Tibial artery (tissue), 4 donors: Measurements from ENCODE around the gene BNIP5.

Experiments used
- DNase-seq, 2 donors: peaks; one replicate each; pipeline ENCODE4 v3.0.0-alpha.2; 2019
- H3K27ac ChIP-seq, 2 donors: fragments of 200-600 bp; sonication (generic) in 1 of 2; 1 replicate in 1 of 2; 2 replicates in 1 of 2; pipeline ENCODE4 v1.5.1; 2018 to 2019; ENCODE audit warnings: mild to moderate bottlenecking in 1 of 2
- H3K27me3 ChIP-seq, 2 donors: fragments of 200-600 bp; sonication (generic) in 1 of 2; one replicate each; pipeline versions ENCODE4 v1.5.1 to v1.6.0; 2016 to 2019
- H3K36me3 ChIP-seq, 3 donors: fragments of 200-600 bp; sonication (generic) in 2 of 3; one replicate each; pipeline ENCODE4 v1.5.1; 2016 to 2019; ENCODE audit warnings: mild to moderate bottlenecking in 2 of 3
- H3K4me1 ChIP-seq, 4 donors: fragments of 200-600 bp; sonication (generic) in 2 of 4; 1 replicate in 3 of 4; 2 replicates in 1 of 4; pipeline ENCODE4 v1.5.1; 2016 to 2019
- H3K4me3 ChIP-seq, 2 donors: fragments of 200-600 bp; sonication (generic) in 1 of 2; 1 replicate in 1 of 2; 2 replicates in 1 of 2; pipeline ENCODE4 v1.5.1; 2018 to 2019; ENCODE audit warnings: mild to moderate bottlenecking in 2 of 2
- H3K9me3 ChIP-seq, 3 donors: fragments of 200-600 bp; sonication (generic) in 1 of 3; one replicate each; pipeline ENCODE4 v1.5.1; 2016 to 2019
- intact Hi-C: fragments of 100-400 bp; cut with DNase I; formaldehyde crosslinking; loops from one replicate; pipeline ENCODE4 v1.15.0; 2023; ENCODE audit warnings: low total_unique reads
- TF ChIP-seq, protein P1 (sequence below), 2 experiments: fragments of 200-600 bp in 1 of 2; fragments of 450-650 bp in 1 of 2; IDR thresholded peaks; one replicate each; pipeline ENCODE4 v1.5.1; 2017 to 2019; ENCODE audit warnings: antibody characterized with exemption in 2 of 2, mild to moderate bottlenecking in 1 of 2, moderate library complexity in 1 of 2

BNIP5 gene

DNA sequence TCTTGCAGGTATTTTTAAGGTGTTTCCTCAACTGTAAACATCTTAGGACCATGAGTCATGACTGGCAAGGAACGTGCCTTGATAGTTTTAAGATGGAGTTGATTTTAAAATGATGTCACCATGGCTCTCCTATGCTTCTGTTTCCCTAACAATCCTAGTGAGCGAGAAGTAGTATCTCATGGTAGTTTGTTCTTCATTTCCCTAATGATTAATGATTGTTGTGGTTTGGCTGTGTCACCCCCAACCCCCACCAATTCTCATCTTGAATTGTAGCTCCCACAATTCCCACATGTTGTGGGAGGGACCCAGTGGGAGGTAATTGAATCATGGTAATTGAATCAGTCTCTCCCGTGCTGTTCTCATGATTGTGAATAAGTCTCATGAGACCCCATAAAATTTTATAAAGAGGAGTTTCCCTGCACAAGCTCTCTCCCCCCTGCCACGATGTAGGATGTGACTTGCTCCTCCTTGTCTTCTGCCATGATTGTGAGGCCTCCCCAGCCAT is 16.8 kb upstream of the BNIP5 start:
- H3K27ac ChIP-seq, result no peak overlapping the region
- intact Hi-C loops, result no loop called here

DNA sequence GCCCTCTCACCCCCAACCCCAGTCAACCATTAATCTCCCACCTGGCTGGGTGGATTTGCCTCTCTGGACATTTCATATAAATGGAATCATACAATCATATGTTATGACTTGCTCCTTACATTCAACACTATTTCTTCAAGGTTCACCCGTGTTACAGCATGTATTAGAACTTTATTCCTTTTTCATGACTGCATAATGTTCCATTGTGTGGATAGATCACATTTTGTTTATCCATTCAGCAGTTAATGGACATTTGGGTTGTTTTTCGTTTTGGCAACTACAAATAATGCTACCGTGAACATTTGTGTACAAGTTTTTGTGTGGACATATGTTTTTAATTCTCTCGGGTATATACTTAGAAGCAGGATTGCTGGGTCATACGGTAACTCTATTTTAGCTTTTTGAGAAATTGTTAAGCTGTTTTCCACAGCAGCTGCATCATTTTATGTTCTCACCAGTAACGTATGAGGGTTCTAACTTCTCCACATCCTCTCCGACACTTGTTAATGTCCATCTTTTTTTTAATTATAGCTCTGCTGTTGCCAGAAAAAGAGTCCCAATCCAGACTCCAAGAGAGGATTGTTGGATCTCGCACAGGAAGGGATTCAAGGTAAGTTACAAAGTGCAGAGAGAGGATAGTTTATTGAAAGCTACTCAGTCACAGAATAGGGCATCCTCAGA is 15.9 kb upstream of the BNIP5 start:
- Histone ChIP-seq H3K27ac (peak overlapping the region in 1 of 2 donors; percentile 62), H3K27me3 (no peaks in the 10 kb centered on the region), H3K4me1 (peaks cover 0 to 13% (median 0%) of the 10 kb centered on the region in 4 donors), H3K4me3 (no peak overlapping the region), H3K9me3 (no peaks in the 10 kb centered on the region), H3K36me3 (no peaks in the 10 kb centered on the region)
- intact Hi-C loops, result no loop called here
- TF ChIP-seq, protein P1, sequence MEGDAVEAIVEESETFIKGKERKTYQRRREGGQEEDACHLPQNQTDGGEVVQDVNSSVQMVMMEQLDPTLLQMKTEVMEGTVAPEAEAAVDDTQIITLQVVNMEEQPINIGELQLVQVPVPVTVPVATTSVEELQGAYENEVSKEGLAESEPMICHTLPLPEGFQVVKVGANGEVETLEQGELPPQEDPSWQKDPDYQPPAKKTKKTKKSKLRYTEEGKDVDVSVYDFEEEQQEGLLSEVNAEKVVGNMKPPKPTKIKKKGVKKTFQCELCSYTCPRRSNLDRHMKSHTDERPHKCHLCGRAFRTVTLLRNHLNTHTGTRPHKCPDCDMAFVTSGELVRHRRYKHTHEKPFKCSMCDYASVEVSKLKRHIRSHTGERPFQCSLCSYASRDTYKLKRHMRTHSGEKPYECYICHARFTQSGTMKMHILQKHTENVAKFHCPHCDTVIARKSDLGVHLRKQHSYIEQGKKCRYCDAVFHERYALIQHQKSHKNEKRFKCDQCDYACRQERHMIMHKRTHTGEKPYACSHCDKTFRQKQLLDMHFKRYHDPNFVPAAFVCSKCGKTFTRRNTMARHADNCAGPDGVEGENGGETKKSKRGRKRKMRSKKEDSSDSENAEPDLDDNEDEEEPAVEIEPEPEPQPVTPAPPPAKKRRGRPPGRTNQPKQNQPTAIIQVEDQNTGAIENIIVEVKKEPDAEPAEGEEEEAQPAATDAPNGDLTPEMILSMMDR (IDR thresholded peaks at IDR 0.05), result no peak
- no peak for DNase-seq

More for the DNA sequence above, 16.8 kb upstream of the BNIP5 start:
- Histone ChIP-seq H3K36me3 (no peaks in the 10 kb centered on the region), H3K4me3 (no peak overlapping the region), H3K27me3 (no peaks in the 10 kb centered on the region), H3K9me3 (no peaks in the 10 kb centered on the region), H3K4me1 (peaks cover 0 to 20% (median 6%) of the 10 kb centered on the region in 4 donors)
- TF ChIP-seq, protein P1 (IDR thresholded peaks at IDR 0.05), result no peak
- no peak for DNase-seq

DNA sequence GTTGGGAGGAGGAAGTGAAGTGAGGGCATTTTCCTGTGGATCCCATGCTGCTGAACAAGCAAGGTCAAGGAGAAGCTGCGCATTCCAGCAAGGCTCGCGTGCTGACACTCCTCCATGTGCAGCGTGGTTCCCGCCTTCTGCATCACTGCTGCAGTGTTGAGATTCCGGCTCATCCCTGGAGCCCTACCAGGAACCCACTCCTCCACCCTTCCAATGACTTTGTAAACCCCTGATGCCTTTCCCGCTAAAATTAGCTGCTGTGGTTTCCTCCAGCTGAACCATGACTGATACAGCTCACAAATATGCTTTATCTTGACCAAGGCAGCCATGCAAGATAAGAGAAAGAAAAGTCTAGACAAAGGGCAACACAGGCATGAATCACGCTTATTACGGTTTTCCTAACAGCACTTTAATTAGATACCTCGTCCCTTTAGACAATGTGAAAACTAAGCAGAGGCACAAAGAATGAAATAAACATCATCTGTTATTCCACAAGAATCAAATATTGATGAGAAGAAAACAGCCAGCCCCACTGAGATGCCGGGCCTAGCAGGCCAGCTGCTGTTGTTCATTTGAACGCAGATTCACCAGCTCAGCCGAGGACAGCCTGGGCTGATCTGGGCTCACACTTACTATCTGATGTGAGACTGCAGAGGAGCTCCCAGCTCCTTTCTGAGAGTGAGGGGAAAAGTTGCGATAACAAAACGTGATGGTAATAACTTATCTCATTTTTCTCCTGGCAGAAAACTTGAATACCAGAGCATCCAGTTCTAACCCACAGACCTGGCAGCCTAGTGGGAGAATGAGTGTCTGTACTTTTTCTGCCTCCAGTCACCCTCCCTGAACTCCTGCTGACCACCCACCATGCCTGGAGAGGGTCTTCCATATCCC is 14.2 kb upstream of the BNIP5 start:
- DNase-seq, result peak in 1 of 2 donors; percentile 18
- no peak overlapping the region for H3K4me3 ChIP-seq
- TF ChIP-seq, protein P1 (IDR thresholded peaks at IDR 0.05), result no peak
- intact Hi-C loops, result no loop called here
- no peaks in the 10 kb centered on the region for H3K9me3 ChIP-seq
- no peaks in the 10 kb centered on the region for H3K27me3 ChIP-seq
- no peaks in the 10 kb centered on the region for H3K36me3 ChIP-seq
- peaks cover 0 to 13% (median 0%) of the 10 kb centered on the region in 4 donors for H3K4me1 ChIP-seq
- peak overlapping the region; percentile 49 to 62 for H3K27ac ChIP-seq

DNA sequence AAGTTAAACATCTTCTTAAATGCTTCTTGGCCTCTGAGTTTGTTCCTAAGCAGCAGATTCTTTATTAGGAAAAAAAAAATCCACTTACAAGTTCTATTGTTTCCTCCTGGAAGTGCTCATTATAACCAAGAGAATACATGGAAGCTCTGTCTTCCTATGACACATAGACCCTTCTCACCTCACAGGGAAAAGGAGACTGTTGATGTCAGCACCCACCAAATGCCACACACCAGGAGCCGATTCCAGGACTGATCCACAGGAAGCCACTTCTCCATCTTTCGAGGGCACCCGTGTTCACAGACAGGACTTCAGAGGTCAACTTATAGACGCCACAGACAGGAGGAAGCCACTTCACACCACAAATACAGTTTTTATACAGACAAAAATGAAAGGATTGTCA is 13.4 kb upstream of the BNIP5 start:
- peaks cover 0 to 13% (median 0%) of the 10 kb centered on the region in 4 donors for H3K4me1 ChIP-seq
- H3K4me3 ChIP-seq, result no peak overlapping the region
- no peaks in the 10 kb centered on the region for H3K9me3 ChIP-seq
- H3K27ac ChIP-seq, result peak overlapping the region; percentile 49 to 62
- no peaks in the 10 kb centered on the region for H3K27me3 ChIP-seq
- no peak for DNase-seq
- intact Hi-C loops, result no loop called here
- no peaks in the 10 kb centered on the region for H3K36me3 ChIP-seq
- TF ChIP-seq, protein P1 (IDR thresholded peaks at IDR 0.05), result no peak

DNA sequence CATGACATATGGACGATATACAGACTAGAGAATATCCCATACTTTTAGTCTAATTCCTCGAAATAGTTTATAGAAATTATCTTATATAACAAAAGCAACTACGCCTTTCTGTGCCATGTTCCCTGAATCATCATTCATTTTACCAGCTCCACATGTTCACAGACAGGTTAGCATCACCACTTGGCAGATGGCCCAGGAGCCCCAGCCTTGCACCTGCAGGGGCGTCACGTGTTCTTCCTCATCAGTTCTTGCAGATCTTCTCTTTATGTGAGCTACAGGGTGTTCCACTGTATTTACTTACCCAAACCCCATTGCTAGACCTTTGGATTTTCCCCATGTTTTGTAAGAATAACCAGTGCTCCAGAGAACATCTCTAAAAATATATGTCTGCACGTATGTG is 12.6 kb upstream of the BNIP5 start:
- no peak for DNase-seq
- H3K27ac ChIP-seq, result no peak overlapping the region
- intact Hi-C loops, result no loop called here

More for the DNA sequence above, 12.6 kb upstream of the BNIP5 start:
- H3K27me3 ChIP-seq, result no peaks in the 10 kb centered on the region
- no peaks in the 10 kb centered on the region for H3K36me3 ChIP-seq
- peaks cover 0 to 13% (median 0%) of the 10 kb centered on the region in 4 donors for H3K4me1 ChIP-seq
- no peaks in the 10 kb centered on the region for H3K9me3 ChIP-seq
- no peak overlapping the region for H3K4me3 ChIP-seq
- TF ChIP-seq, protein P1 (IDR thresholded peaks at IDR 0.05), result no peak
